Sigmoid colon (tissue), 3 donors: ENCODE results near the gene DYNC2I2.

ENCODE experiments used
- CTCF ChIP-seq, 4 experiments: fragments of 450-650 bp in 3 of 4; fragments of 200-600 bp in 1 of 4; IDR thresholded peaks; one replicate each; pipeline ENCODE4 v1.5.1; 2016 to 2019; ENCODE audit warnings: antibody characterized with exemption in 4 of 4, mild to moderate bottlenecking in 3 of 4, moderate library complexity in 2 of 4
- POLR2A ChIP-seq, 2 donors: fragments of 450-650 bp; IDR thresholded peaks; one replicate each; pipeline ENCODE4 v1.6.1; 2016; ENCODE audit warnings: antibody characterized with exemption in 2 of 2, mild to moderate bottlenecking in 2 of 2, moderate library complexity in 2 of 2

GRCh38 chr9:128675382-128675781, 18.7 kb upstream of the DYNC2I2 start:
- TF ChIP-seq CTCF (IDR thresholded peaks at IDR 0.05) (no peak), POLR2A (IDR thresholded peaks at IDR 0.05) (no peak)
